Pancreas (tissue), 10 donors: ENCODE data around the gene PLD4. TPM values are rescaled to one million over a fixed set of nuclear protein-coding genes. Genes with fewer than 3 reads are reported as not detected.
"Not testable (repeated sequence)": the region's sequence is repeated elsewhere in the genome, so short reads cannot be mapped to it uniquely, and the experiment has no call there.

ENCODE experiments used
- ATAC-seq, 4 donors: fragments of 200-7000 bp; cut with Tn5 transposase; one replicate each; pipeline versions ENCODE4 v1.8.0 to v1.9.1; 2020; ENCODE audit warnings: mild to moderate bottlenecking in 4 of 4, moderate library complexity in 4 of 4
- DNase-seq, 6 donors: peaks; one replicate each; pipeline ENCODE4 v3.0.0-alpha.2; 2020
- FAIRE-seq: peaks from 2 replicates; lab custom pipeline; 2012; peaks lifted over from hg19 to GRCh38; lab: Jason Lieb, UNC
- H3K27ac ChIP-seq, 4 donors: fragments of 200-600 bp; sonication (generic); 1 replicate in 3 of 4; 2 replicates in 1 of 4; pipeline versions ENCODE4 v1.5.0 to v1.8.0; 2020
- H3K27me3 ChIP-seq, 4 donors: fragments of 200-600 bp; one replicate each; pipeline ENCODE4 v1.8.0; 2021
- H3K36me3 ChIP-seq, 3 donors: fragments of 200-600 bp; sonication (generic) in 1 of 3; one replicate each; pipeline versions ENCODE4 v1.5.0 to v1.8.0; 2020 to 2021
- H3K4me1 ChIP-seq, 3 donors: fragments of 200-600 bp; one replicate each; pipeline ENCODE4 v1.8.0; 2021
- H3K4me3 ChIP-seq, 4 donors: fragments of 200-600 bp; sonication (generic) in 2 of 4; one replicate each; pipeline versions ENCODE4 v1.5.0 to v1.8.0; 2020 to 2021
- H3K9me3 ChIP-seq, 4 donors: fragments of 200-600 bp; one replicate each; pipeline ENCODE4 v1.8.0; 2021
- WGBS, 2 donors: extraction: QIAGEN DNeasy Blood & Tissue Kit; methylation state at CpG; one replicate each; pipeline ENCODE4 v1.1.7; 2013; 5-methylcytosine and 5-hydroxymethylcytosine counted together
- intact Hi-C, 3 donors: fragments of 100-400 bp; cut with DNase I; formaldehyde crosslinking; loops; one replicate each; pipeline versions ENCODE4 v1.11.1 to v1.14.2; 2022
- polyA plus RNA-seq, 2 donors: library from polyadenylated mRNA; stranded (reverse); fragments of 200-250 nt; gene quantifications; one replicate each; pipeline ENCODE4 v1.2.3, GENCODE V29; 2013
- total RNA-seq, 6 donors: library from RNA; stranded (reverse); fragmentation: NEBNext Ultra II Directional in 4 of 6; extraction: Animal tissue kit (Norgen Biotek cat#: 25700) in 4 of 6; gene quantifications; one replicate each; pipeline versions ENCODE4 v1.2.1 to v1.2.4, GENCODE V29; 2021 to 2023
- TF ChIP-seq, protein P1 (sequence below), 4 donors: fragments of 200-600 bp; sonication (generic) in 3 of 4; IDR thresholded peaks; one replicate each; pipeline versions ENCODE4 v1.5.0 to v1.8.0; 2021; ENCODE audit warnings: antibody characterized with exemption in 4 of 4
- donor health status: healthy with polysubstance abuse.
- donor health status: DM: no; HTN: no; CAD: no; lungs with moderate emphysema.
- donor health status: DM: no; HTN: no; CAD: no.
- donor health status: control.
- donor health status: control.
- donor health status: Bipolar disorder and iron deficiency.
- donor health status: DM: yes; HTN: yes; CAD: no.
- donor health status: DM: no; HTN: no; CAD: no.
- donor health status: DM: no; HTN: no; CAD: no.
- donor health status: DM: yes; HTN: yes; CAD: no.

Gene PLD4
- total and polyA plus RNA-seq, 8 donors, result 0.19 to 12.5 (median 0.52) TPM

DNA sequence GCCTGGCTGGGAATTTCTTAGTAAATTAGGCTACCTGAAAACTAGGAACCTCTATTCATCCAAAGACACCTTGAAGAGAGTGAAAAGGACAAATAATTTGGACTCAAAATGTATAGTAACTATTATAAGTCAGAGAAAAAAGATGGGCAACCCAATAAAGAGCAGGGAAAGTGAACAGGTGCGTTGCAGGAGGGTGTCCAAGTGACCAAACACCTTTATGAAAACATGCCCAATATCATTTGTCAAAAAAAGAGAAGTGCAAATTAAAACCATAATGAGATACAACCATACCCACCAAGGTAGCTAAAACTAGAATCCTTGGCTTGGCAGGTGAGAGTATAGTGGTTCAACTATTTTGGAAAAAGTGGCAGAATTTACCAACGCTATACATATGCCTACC lies 24.9 kb upstream of the PLD4 start:
- FAIRE-seq (no peak), ATAC-seq (no peak), DNase-seq (peak in 3 of 6 donors; percentile 23 to 60 (median 59))
- WGBS, 2 donors, result 13 to 17% methylated on average over 2 of the region's 2 CpGs
- intact Hi-C loops, result no loop called here
- no peak overlapping the region for H3K27ac ChIP-seq
- no peak overlapping the region for H3K4me3 ChIP-seq
- H3K9me3 ChIP-seq, result no peaks in the 10 kb centered on the region
- H3K4me1 ChIP-seq, result peaks cover 8 to 10% (median 9%) of the 10 kb centered on the region in 3 donors
- TF ChIP-seq, protein P1, sequence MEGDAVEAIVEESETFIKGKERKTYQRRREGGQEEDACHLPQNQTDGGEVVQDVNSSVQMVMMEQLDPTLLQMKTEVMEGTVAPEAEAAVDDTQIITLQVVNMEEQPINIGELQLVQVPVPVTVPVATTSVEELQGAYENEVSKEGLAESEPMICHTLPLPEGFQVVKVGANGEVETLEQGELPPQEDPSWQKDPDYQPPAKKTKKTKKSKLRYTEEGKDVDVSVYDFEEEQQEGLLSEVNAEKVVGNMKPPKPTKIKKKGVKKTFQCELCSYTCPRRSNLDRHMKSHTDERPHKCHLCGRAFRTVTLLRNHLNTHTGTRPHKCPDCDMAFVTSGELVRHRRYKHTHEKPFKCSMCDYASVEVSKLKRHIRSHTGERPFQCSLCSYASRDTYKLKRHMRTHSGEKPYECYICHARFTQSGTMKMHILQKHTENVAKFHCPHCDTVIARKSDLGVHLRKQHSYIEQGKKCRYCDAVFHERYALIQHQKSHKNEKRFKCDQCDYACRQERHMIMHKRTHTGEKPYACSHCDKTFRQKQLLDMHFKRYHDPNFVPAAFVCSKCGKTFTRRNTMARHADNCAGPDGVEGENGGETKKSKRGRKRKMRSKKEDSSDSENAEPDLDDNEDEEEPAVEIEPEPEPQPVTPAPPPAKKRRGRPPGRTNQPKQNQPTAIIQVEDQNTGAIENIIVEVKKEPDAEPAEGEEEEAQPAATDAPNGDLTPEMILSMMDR (IDR thresholded peaks at IDR 0.05), result no peak
- no peaks in the 10 kb centered on the region for H3K36me3 ChIP-seq
- no peaks in the 10 kb centered on the region for H3K27me3 ChIP-seq

DNA sequence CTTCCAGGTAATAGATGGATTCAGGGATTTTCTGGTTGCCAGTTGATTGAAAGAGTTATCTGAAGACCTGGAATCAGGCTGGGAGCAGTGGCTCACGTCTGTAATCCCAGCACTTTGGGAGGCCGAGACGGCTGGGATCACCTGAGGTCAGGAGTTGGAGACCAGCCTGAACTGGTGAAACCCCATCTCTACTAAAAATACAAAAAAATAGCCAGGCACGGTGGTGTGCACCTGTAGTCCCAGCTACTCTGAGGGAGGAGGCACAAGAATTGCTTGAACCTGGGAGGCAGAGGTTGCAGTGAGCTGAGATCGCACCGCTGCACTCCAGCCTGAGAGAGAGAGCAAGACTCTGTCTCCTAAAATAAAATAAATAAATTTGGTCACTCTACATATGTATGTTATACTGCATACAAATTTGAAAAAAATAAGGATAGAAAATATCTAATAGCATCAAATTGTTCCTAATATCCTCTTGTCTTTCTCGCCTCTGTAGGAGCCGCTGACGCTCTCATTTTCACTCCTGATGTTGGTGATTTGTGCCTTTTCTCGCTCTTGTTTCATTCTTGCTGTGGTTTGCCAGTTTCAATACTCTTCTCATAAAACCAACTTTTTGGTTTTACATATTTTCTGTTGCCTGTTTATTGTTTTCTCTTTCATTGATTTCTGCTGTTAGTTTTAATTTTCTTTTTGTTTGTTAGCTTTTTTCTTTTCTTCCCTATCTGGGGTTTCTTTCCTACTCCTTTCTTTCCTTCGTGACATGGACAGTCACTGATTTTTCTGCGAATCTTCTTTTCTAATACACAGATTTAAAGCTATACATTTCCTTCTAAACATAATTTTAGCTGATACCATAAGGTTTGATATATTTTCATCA lies 23.8 kb upstream of the PLD4 start:
- FAIRE-seq (no peak), ATAC-seq (no peak), DNase-seq (no peak)
- 89 to 94% methylated on average over 12 of the region's 12 CpGs for WGBS, 2 donors
- Histone ChIP-seq H3K4me1 (no peaks in the 10 kb centered on the region), H3K36me3 (no peaks in the 10 kb centered on the region), H3K4me3 (no peak overlapping the region), H3K27me3 (no peaks in the 10 kb centered on the region), H3K27ac (no peak overlapping the region), H3K9me3 (no peaks in the 10 kb centered on the region)
- TF ChIP-seq, protein P1 (IDR thresholded peaks at IDR 0.05), result no peak
- intact Hi-C loops, result no loop called here

DNA sequence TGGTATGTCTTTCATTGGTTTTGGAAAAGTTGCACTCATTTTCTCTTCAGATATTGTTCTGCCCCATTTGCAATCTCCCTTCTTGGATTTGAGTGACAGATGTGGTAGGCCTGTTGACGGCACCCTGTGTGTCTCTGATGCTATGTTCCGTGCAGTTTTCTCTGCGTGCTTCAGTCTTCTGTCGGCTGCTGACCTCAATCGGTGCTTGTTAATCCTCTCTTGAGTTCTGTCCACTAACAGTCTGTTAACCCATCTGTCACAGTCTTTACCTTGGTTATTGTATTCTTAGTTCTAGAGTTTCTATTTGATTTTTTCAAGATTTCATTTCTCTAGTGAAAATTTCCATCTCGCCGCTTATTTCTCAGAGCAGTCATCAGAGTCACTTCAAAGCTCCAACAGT lies 20.7 kb upstream of the PLD4 start:
- 93 to 95% methylated on average over 7 of the region's 7 CpGs for WGBS, 2 donors
- TF ChIP-seq, protein P1 (IDR thresholded peaks at IDR 0.05), result no peak
- H3K4me3 ChIP-seq, result no peak overlapping the region
- DNase-seq, result no peak
- no peaks in the 10 kb centered on the region for H3K27me3 ChIP-seq
- H3K9me3 ChIP-seq, result no peaks in the 10 kb centered on the region
- ATAC-seq, result no peak
- no peaks in the 10 kb centered on the region for H3K4me1 ChIP-seq
- intact Hi-C loops, result no loop called here
- no peak overlapping the region for H3K27ac ChIP-seq
- no peaks in the 10 kb centered on the region for H3K36me3 ChIP-seq
- FAIRE-seq, result no peak

DNA sequence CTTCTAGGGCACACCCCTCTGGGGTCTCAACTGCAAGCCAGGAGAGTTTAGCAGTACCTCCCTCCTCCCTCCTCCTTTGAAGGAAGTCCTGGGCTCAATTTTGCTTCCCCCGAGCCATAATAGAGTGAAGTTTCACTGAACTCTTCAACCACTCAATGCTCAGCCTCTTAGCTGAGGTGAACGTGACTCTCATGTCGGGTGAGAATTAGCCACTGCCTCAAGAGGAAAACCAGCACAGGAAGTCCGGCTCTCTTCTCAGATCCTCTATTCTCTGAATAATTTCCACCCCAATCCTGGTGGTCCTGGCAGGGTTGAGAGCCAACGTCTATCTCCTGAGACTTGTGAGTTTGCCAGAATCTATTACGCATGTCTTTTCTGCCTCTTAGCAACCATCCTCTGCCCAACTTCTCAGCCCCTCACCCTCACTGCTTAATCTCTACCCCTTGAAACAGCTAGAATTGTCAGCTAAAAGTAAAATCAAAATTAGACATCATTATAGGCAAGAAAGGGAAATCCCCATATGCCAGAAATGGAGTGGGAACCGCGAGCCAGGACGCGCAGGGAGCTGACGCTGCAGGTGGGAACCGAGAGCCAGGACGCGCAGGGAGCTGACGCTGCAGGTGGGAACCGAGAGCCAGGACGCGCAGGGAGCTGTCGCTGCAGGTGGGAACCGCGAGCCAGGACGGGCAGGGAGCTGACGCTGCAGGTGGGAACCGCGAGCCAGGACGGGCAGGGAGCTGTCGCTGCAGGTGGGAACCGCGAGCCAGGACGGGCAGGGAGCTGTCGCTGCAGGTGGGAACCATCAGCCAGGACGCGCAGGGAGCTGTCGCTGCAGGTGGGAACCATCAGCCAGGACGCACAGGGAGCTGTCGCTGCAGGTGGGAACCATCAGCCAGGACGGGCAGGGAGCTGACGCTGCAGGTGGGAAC lies 19.8 kb upstream of the PLD4 start:
- H3K36me3 ChIP-seq, FAIRE-seq, H3K27me3 ChIP-seq, H3K4me3 ChIP-seq, DNase-seq, intact Hi-C loops, H3K4me1 ChIP-seq, ATAC-seq, H3K27ac ChIP-seq, H3K9me3 ChIP-seq: not testable (repeated sequence)
- 61 to 63% methylated on average over 35 to 38 of the region's 38 CpGs for WGBS, 2 donors

DNA sequence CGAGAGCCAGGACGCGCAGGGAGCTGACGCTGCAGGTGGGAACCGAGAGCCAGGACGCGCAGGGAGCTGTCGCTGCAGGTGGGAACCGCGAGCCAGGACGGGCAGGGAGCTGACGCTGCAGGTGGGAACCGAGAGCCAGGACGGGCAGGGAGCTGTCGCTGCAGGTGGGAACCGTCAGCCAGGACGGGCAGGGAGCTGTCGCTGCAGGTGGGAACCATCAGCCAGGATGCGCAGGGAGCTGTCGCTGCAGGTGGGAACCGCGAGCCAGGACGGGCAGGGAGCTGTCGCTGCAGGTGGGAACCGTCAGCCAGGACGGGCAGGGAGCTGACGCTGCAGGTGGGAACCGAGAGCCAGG lies 19.1 kb upstream of the PLD4 start:
- H3K27me3 ChIP-seq, H3K9me3 ChIP-seq, DNase-seq, intact Hi-C loops, ATAC-seq, H3K36me3 ChIP-seq, H3K27ac ChIP-seq, H3K4me1 ChIP-seq, H3K4me3 ChIP-seq, FAIRE-seq: not testable (repeated sequence)
- 65 to 66% methylated on average over 22 to 28 of the region's 28 CpGs for WGBS, 2 donors
